Psoas muscle (tissue), 8 donors: ENCODE results near the gene MYO5A. TPM values are rescaled to one million over a fixed set of nuclear protein-coding genes. Genes with fewer than 3 reads are reported as not detected.

Experiments used
- ATAC-seq, 4 donors: fragments of 200-7000 bp; cut with Tn5 transposase; one replicate each; pipeline ENCODE4 v1.9.1; 2020; ENCODE audit warnings: moderate library complexity in 3 of 4, mild to moderate bottlenecking in 2 of 4
- DNase-seq, 2 donors: peaks; one replicate each; pipeline ENCODE4 v3.0.0-alpha.2; 2020
- H3K27ac ChIP-seq: fragments of 200-600 bp; one replicate; pipeline ENCODE4 v1.8.0; 2022
- H3K27me3 ChIP-seq, 3 donors: fragments of 200-600 bp in 1 of 3; one replicate each; pipeline versions ENCODE4 v1.6.1 to v1.8.0; 2013 to 2022; ENCODE audit warnings: low read length in 2 of 3, mild to moderate bottlenecking in 2 of 3, moderate library complexity in 1 of 3; ENCODE audit not compliant: insufficient read depth in 3 of 3
- H3K36me3 ChIP-seq, 2 donors: fragments of 200-600 bp in 1 of 2; one replicate each; pipeline versions ENCODE4 v1.6.1 to v1.8.0; 2013 to 2022; ENCODE audit warnings: low read depth in 1 of 2, mild to moderate bottlenecking in 1 of 2, moderate library complexity in 1 of 2; ENCODE audit not compliant: insufficient read depth in 1 of 2
- H3K4me1 ChIP-seq: fragments of 200-600 bp; one replicate; pipeline ENCODE4 v1.8.0; 2022
- H3K4me3 ChIP-seq: fragments of 200-600 bp; one replicate; pipeline ENCODE4 v1.8.0; 2022; ENCODE audit warnings: mild to moderate bottlenecking
- H3K9me3 ChIP-seq: fragments of 200-600 bp; one replicate; pipeline ENCODE4 v1.8.0; 2022
- CTCF ChIP-seq: fragments of 200-600 bp; IDR thresholded peaks from one replicate; pipeline ENCODE4 v1.8.0; 2022; ENCODE audit warnings: antibody characterized with exemption
- WGBS, 3 donors: extraction: QIAGEN DNeasy Blood & Tissue Kit; methylation state at CpG; one replicate each; pipeline versions ENCODE4 v1.1.6 to v1.1.7; 2013; 5-methylcytosine and 5-hydroxymethylcytosine counted together
- intact Hi-C, 2 donors: fragments of 100-400 bp; cut with DNase I; formaldehyde crosslinking; loops; one replicate each; pipeline versions ENCODE4 v1.11.0 to v1.14.2; 2022
- polyA plus RNA-seq, 3 donors: library from polyadenylated mRNA; stranded (reverse); fragments of 200-250 nt; gene quantifications; one replicate each; pipeline ENCODE4 v1.2.3, GENCODE V29; 2013
- total RNA-seq, 4 donors: library from RNA; stranded (reverse); fragmentation: NEBNext Ultra II Directional in 2 of 4; extraction: Animal tissue kit (Norgen Biotek cat#: 25700) in 2 of 4; gene quantifications; one replicate each; pipeline versions ENCODE4 v1.2.1 to v1.2.4, GENCODE V29; 2021 to 2023
- donor health status: healthy with polysubstance abuse.
- donor health status: DM: no; HTN: no; CAD: no; lungs with moderate emphysema.
- donor health status: Bipolar disorder and iron deficiency.
- donor health status: healthy.
- donor health status: DM: yes; HTN: yes; CAD: no.
- donor health status: DM: no; HTN: no; CAD: no.
- donor health status: DM: no; HTN: no; CAD: no.
- donor health status: DM: yes; HTN: yes; CAD: no.

Gene MYO5A
- total and polyA plus RNA-seq, 7 donors, result 3.6 to 9.9 (median 6.3) TPM

- intact Hi-C loops, result no loop called here
- Histone ChIP-seq H3K27ac (no peak overlapping the region), H3K4me3 (no peak overlapping the region), H3K4me1 (no peaks in the 10 kb centered on the region), H3K9me3 (no peaks in the 10 kb centered on the region), H3K36me3 (peaks cover 0 to 13% of the 10 kb centered on the region in 2 donors), H3K27me3 (no peaks in the 10 kb centered on the region)
- DNase-seq, result no peak
- ATAC-seq, result no peak
- 92 to 94% (median 93%) methylated on average over 14 of the region's 14 CpGs for WGBS, 3 donors
- TF ChIP-seq CTCF, result no peak
These were observed 246.3 kb downstream of the MYO5A start for GRCh38 chr15:52282418-52282817.

GRCh38 chr15:52281085-52282035, 247.3 kb downstream of the MYO5A start:
- Histone ChIP-seq H3K27me3 (no peaks in the 10 kb centered on the region), H3K9me3 (no peaks in the 10 kb centered on the region), H3K4me1 (no peaks in the 10 kb centered on the region), H3K4me3 (no peak overlapping the region), H3K36me3 (peaks cover 0 to 13% of the 10 kb centered on the region in 2 donors), H3K27ac (no peak overlapping the region)
- ATAC-seq, result peak in 1 of 4 donors; percentile 44
- DNase-seq, result no peak
- intact Hi-C loops, result no loop called here
- no peak for TF ChIP-seq CTCF
- 60 to 72% (median 70%) methylated on average over 10 of the region's 10 CpGs for WGBS, 3 donors

- Histone ChIP-seq H3K4me3 (no peak overlapping the region), H3K36me3 (peaks cover 0 to 13% of the 10 kb centered on the region in 2 donors), H3K27ac (no peak overlapping the region), H3K9me3 (no peaks in the 10 kb centered on the region), H3K4me1 (no peaks in the 10 kb centered on the region), H3K27me3 (no peaks in the 10 kb centered on the region)
- no peak for TF ChIP-seq CTCF
- ATAC-seq (no peak), DNase-seq (no peak)
- 90 to 93% (median 90%) methylated on average over 11 of the region's 11 CpGs for WGBS, 3 donors
- intact Hi-C loops, result no loop called here
These were observed 248.2 kb downstream of the MYO5A start for GRCh38 chr15:52280326-52281084.

- Histone ChIP-seq H3K9me3 (no peaks in the 10 kb centered on the region), H3K4me3 (no peak overlapping the region), H3K27ac (no peak overlapping the region), H3K36me3 (peaks cover 0 to 13% of the 10 kb centered on the region in 2 donors), H3K4me1 (no peaks in the 10 kb centered on the region), H3K27me3 (no peaks in the 10 kb centered on the region)
- TF ChIP-seq CTCF, result no peak
- 90 to 94% (median 91%) methylated on average over 13 of the region's 13 CpGs for WGBS, 3 donors
- ATAC-seq (no peak), DNase-seq (no peak)
- intact Hi-C loops, result loop anchor here in 1 of 2 donors (2.0 kb wide), 1 partner anchor 32 kb away; no protein-coding TSS in a partner anchor
These were observed 249.9 kb downstream of the MYO5A start for GRCh38 chr15:52278636-52279367.
